NCI-H345 treated with DMSO at 0.1 percent for 48 hours (cell line): ENCODE measurements around the gene ANKRD24.
"Not testable (repeated sequence)": the region's sequence is repeated elsewhere in the genome, so short reads cannot be mapped to it uniquely, and the experiment has no call there.

ENCODE experiments used
- DNase-seq: peaks from one replicate; lab custom pipeline; 2025; ENCODE audit not compliant: unreplicated experiment; lab: John Stamatoyannopoulos, UW

ANKRD24 gene

DNA sequence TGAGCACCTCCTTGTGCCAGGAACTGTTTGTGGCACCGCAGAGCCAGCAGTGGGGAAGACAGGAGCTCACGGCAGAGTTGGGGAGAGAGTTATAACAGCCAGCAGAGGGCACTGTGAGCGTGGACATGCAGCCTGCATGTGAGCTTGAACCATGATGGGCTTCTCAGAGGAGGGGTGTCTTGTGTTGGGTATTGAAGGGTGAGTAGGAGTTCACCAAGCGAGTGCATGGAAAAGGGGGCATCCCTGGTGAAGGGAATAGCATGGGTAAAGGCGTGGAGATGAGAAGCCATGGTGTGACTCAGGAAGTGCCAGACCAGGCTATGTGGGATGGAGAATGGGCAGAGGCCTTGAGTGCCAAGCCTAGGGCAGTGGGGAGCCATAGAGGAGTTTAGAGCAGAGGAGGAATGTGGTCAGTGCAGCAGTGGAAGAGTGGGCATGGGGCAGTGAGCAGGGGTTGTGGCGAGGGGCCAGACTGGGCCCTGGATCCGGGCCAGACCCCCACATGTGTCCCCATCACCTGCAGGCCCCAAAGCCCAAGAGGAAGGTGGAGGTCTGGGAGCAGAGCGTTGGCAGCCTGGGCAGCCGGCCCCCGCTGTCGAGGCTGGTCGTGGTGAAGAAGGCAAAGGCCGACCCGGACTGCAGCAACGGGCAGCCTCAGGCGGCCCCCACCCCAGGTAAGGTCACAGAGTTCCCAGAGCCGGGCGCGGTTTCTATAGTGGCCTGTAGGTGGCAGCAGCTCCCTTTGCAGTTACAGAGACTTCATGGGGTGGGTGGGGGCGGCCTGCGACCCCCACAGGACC lies 84.8 kb downstream of the ANKRD24 start:
- DNase-seq = no peak

DNA sequence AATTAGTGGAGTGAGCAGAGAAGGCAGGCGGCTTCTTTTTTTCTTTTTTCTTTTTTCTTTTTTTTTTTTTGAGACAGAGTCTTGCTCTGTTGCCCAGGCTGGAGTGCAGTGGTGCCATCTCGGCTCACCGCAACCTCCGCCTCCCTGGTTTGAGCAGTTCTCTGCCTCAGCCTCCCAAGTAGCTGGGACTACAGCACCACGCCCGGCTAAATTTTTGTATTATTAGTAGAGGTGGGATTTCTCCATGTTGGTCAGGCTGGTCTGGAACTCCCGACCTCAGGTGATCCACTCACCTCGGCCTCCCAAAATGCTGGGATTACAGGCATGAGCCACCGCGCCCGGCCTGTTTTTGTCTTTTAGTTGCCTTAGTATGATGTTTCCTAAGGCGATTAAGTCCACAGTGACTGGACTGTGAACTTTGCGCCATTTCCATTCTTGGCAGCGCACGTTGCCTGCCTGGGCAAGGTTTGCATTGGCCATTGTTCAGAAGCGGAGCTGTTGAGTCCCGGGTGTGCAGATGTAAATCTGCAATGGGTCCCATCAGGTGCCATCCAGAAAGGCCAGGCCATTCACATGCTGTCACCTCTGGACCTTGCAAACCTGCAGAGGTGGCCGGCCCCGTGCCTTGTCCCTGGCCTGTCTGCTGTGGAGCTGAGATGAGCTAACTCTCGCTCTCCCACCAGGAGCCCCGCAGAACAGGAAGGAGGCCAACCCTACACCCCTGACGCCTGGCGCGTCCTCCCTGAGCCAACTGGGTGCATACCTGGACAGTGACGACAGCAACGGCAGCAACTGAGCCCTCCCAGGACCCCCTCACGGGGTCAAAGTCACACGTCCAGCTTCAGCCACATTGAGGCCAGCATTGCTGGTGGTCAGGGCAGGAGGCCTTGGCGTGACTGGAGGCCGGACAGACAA lies 85.7 kb downstream of the ANKRD24 start:
- DNase-seq = no peak

DNA sequence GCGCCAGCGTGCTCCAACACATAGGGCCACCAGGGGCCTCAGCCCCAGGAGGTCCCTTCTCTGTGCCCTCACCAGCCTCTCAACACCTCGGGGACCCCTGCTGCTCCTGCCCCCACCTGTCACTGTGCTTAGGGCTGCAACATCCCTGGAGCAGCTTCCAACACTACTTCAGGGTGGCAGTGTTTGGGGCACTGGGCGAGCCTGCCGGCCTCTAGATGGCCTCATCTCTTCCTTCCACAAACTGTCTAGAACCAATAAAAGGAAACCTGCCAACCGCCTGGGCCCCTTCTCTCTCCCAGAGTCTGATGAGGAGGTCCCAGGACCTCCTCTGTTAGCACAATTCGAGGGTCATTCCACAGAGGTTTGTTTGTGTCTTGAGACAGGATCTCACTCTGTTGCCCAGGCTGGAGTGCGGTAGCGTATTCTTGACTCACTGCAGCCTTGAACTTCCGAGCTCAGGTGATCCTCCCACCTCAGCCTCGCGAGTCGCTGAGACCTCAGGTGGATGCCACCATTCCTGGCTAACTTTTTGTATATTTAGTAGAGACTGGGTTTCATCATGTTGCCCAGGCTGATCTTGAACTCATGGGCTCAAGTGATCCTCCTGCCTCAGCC lies 86.4 kb downstream of the ANKRD24 start:
- DNase-seq = no peak

DNA sequence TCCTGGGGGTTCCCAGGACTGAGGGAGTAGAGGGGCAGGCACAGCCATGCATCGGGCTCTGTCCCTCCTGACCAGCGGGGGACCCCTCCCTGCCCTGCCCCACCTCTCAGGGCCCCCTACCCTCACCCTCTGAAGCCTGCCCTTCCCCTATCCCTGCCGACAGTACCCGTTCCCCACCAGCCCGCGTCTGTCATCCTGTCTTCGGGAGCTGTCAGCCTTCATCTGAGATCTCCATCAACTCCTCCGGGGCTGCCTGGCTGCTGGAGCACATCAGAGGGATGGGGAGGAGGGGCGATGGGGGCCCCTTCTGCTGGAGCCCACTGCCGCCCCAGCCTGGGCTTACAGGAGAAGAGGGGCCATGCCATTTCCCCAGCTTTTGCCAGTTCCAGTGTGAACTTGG lies 90.4 kb downstream of the ANKRD24 start:
- DNase-seq = no peak

DNA sequence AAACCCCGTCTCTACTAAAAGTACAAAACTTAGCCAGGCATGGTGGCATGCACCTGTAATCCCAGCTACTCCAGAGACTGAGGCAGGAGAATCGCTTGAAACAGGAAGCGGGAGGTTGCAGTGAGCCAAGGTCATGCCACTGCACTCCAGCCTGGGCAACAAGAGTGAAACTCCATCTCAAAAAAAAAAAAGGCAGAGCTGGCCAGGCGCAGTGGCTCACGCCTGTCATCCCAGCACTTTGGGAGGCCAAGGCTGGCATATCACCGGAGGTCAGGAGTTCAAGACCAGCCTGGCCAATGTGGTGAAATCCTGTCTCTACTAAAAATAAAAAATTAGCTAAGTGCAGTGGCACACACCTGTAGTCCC lies 91.8 kb downstream of the ANKRD24 start:
- not testable (repeated sequence) for DNase-seq
